GM23248 (cell line): Measurements from ENCODE around the gene STAB2. TPM values are rescaled to one million over a fixed set of nuclear protein-coding genes. Genes with fewer than 3 reads are reported as not detected.
"Not testable (repeated sequence)": the region's sequence is repeated elsewhere in the genome, so short reads cannot be mapped to it uniquely, and the experiment has no call there.

ENCODE experiments used
- DNase-seq: peaks from one replicate; pipeline ENCODE4 v3.0.0-alpha.2; 2015
- H2AFZ ChIP-seq: fragments of 200-600 bp; sonication (generic); 2 replicates; pipeline ENCODE4 v1.6.1; 2016; ENCODE audit warnings: antibody characterized with exemption
- H3F3A ChIP-seq: fragments of 200-600 bp; sonication (generic); 2 replicates; pipeline ENCODE4 v1.6.1; 2016; ENCODE audit warnings: mild to moderate bottlenecking, antibody characterized with exemption, mixed run types; ENCODE audit not compliant: insufficient read depth
- H3K27ac ChIP-seq: fragments of 200-600 bp; sonication (generic); 2 replicates; pipeline ENCODE4 v1.5.1; 2016; ENCODE audit warnings: mild to moderate bottlenecking
- H3K27me3 ChIP-seq: fragments of 200-600 bp; sonication (generic); replicated peaks from 2 replicates; pipeline ENCODE4 v1.6.1; 2016; ENCODE audit warnings: mild to moderate bottlenecking; ENCODE audit not compliant: insufficient read depth
- H3K36me3 ChIP-seq: fragments of 200-600 bp; sonication (generic); 2 replicates; pipeline ENCODE4 v1.6.1; 2016; ENCODE audit warnings: low read depth, mild to moderate bottlenecking
- H3K4me1 ChIP-seq: fragments of 200-600 bp; sonication (generic); 2 replicates; pipeline ENCODE4 v1.6.1; 2016; ENCODE audit warnings: mild to moderate bottlenecking; ENCODE audit not compliant: insufficient read depth
- H3K4me2 ChIP-seq: fragments of 200-600 bp; sonication (generic); one replicate; pipeline ENCODE4 v1.6.1; 2016; ENCODE audit warnings: mild to moderate bottlenecking; ENCODE audit not compliant: unreplicated experiment
- H3K4me3 ChIP-seq: fragments of 200-600 bp; sonication (generic); 2 replicates; pipeline ENCODE4 v1.5.1; 2016; ENCODE audit warnings: mild to moderate bottlenecking
- H3K79me2 ChIP-seq: fragments of 200-600 bp; sonication (generic); 2 replicates; pipeline ENCODE4 v1.6.1; 2016; ENCODE audit warnings: mild to moderate bottlenecking; ENCODE audit not compliant: insufficient read depth
- H3K9ac ChIP-seq: fragments of 200-600 bp; sonication (generic); 2 replicates; pipeline ENCODE4 v1.6.1; 2016; ENCODE audit warnings: mild to moderate bottlenecking
- H3K9me2 ChIP-seq: fragments of 200-600 bp; sonication (generic); 2 replicates; pipeline ENCODE4 v1.6.1; 2016; ENCODE audit warnings: mixed run types, mild to moderate bottlenecking, moderate library complexity; ENCODE audit not compliant: insufficient read depth
- H3K9me3 ChIP-seq: fragments of 200-600 bp; sonication (generic); one replicate; pipeline ENCODE4 v1.6.1; 2017; ENCODE audit warnings: low read depth
- H4K20me1 ChIP-seq: fragments of 200-600 bp; sonication (generic); 2 replicates; pipeline ENCODE4 v1.6.0; 2016; ENCODE audit not compliant: insufficient read depth
- EZH2 ChIP-seq: fragments of 200-600 bp; sonication (generic); IDR thresholded peaks from 2 replicates; pipeline ENCODE4 v1.6.1; 2018; ENCODE audit warnings: antibody characterized with exemption, mild to moderate bottlenecking; ENCODE audit not compliant: insufficient read depth, poor library complexity, severe bottlenecking
- EZH2phosphoT487 ChIP-seq: fragments of 200-600 bp; sonication (generic); IDR thresholded peaks from 2 replicates; pipeline ENCODE4 v1.6.1; 2018; ENCODE audit warnings: antibody characterized with exemption, moderate library complexity, mild to moderate bottlenecking, low read depth; ENCODE audit not compliant: insufficient read depth
- WGBS, 2 experiments: methylation state at CpG; one replicate each; pipeline ENCODE4 v1.1.6; 2015 to 2017; ENCODE audit warnings: low lambda C conversion rate in 2 of 2, low coverage in 1 of 2; ENCODE audit errors: missing lambda C conversion rate in 2 of 2; 5-methylcytosine and 5-hydroxymethylcytosine counted together
- in situ Hi-C: fragments of 300-500 bp; cut with MboI; formaldehyde crosslinking; loops from 2 replicates; pipeline ENCODE4 v1.15.0; 2020
- polyA plus RNA-seq: library from polyadenylated mRNA; unstranded; fragments of >200 nt; fragmentation: Nextera tagmentation; extraction: Ambion mirVana; gene quantifications from 2 replicates; pipeline ENCODE4 v1.2.1, GENCODE V29; 2016
- total RNA-seq: library from RNA; depleted of rRNA; stranded (reverse); fragments of >200 nt; shearing (Covaris generic); gene quantifications from 2 replicates; pipeline ENCODE4 v1.2.3, GENCODE V29; 2014

STAB2 gene
- total and polyA plus RNA-seq, 2 experiments from 2014 or later, result not detected

DNA sequence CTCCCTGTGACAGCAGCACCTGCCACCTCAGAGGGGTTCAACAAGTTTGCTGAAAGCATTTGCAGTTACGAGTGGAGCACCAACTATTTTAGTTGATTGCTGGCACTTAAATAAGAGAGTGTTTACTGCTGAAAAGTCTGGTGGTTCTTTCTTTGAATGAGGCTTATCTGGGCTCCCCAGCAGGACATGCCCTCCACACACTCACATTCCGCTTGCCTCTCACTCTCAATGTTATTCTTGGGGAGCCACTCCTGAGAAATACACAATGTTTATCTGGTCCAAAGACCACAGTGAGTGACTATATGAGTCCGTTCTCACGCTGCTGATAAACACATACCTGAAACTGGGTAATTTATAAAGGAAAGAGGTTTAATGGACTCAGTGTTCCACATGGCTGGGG lies 222.1 kb downstream of the STAB2 start:
- H4K20me1 ChIP-seq, result no peaks in the 10 kb centered on the region
- no peaks in the 10 kb centered on the region for H3K9me3 ChIP-seq
- 95 to 97% methylated on average over 4 of the region's 4 CpGs for WGBS, 2 experiments
- no peak overlapping the region for H3K9ac ChIP-seq
- H3K79me2 ChIP-seq, result peaks cover 6% of the 10 kb centered on the region; the same call in 1 of the 2 replicates
- H2AFZ ChIP-seq, result no peak overlapping the region
- no peak overlapping the region for H3K27ac ChIP-seq
- in situ Hi-C loops, result no loop called here
- no peaks in the 10 kb centered on the region for H3K9me2 ChIP-seq
- DNase-seq, result no peak
- no peak for TF ChIP-seq EZH2phosphoT487
- TF ChIP-seq EZH2, result no peak
- H3K36me3 ChIP-seq, result no peaks in the 10 kb centered on the region
- no peak overlapping the region for H3K4me2 ChIP-seq
- peaks cover 23% of the 10 kb centered on the region for H3K4me1 ChIP-seq
- peaks cover 22% of the 10 kb centered on the region for H3F3A ChIP-seq
- no peak overlapping the region for H3K4me3 ChIP-seq
- no peaks in the 10 kb centered on the region for H3K27me3 ChIP-seq

DNA sequence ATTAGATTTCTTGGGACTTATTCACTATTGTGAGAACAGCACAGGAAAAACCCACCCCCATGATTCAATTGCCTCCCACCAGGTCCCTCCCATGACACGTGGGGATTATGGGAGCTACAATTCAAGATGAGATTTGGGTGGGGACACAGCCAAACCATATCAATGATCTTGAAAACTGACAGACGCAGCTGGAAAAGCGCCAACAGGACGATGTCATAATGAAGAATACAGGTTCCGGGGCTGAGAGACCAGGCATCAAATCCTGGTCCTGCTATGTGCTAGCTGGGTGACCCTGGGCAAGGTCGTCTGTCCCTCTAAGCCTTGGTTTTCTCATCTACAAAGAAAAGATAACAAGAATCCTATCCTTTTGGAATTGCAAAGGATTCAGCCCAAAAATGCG lies 222.6 kb downstream of the STAB2 start:
- H3K36me3 ChIP-seq, DNase-seq, H3K9me2 ChIP-seq, H3K27me3 ChIP-seq, H3K9me3 ChIP-seq, H3K9ac ChIP-seq, H4K20me1 ChIP-seq, H2AFZ ChIP-seq, H3K79me2 ChIP-seq, H3K4me2 ChIP-seq, in situ Hi-C loops, H3K27ac ChIP-seq, H3K4me3 ChIP-seq: not testable (repeated sequence)
- Histone ChIP-seq H3K4me1 (peaks cover 18% of the 10 kb centered on the region), H3F3A (peaks cover 18% of the 10 kb centered on the region)
- 80 to 87% methylated on average over 7 of the region's 7 CpGs for WGBS, 2 experiments

GRCh38 chr12:103810111-103810510 lies 223.0 kb downstream of the STAB2 start:
- WGBS, 2 experiments, result 77% methylated on average over 5 of the region's 5 CpGs
- peaks cover 6% of the 10 kb centered on the region; the same call in 1 of the 2 replicates for H3K79me2 ChIP-seq

DNA sequence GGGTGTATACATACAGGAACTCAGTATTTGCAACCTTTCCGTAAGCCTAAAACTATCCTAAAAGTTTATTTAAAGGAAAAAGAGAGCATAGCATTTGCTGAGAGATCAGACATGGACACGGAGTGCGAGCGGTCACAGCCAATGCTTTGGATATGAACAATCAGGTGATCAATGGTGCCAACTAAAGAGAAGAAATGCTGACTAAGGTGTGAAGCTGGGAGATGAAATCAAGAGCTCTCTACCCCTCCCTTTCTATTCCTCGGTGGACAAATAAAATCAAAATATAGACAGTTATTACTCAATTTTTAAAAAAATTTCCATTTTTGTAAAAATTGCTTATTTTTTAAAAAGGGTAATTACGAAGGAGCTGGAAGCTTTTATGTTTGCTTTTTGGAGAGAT lies 224.7 kb downstream of the STAB2 start:
- DNase-seq, result no peak
- Histone ChIP-seq H2AFZ (no peak overlapping the region), H3K36me3 (no peaks in the 10 kb centered on the region), H3K4me3 (no peak overlapping the region), H3K4me2 (no peak overlapping the region), H3K27ac (no peak overlapping the region), H4K20me1 (no peaks in the 10 kb centered on the region), H3K9me2 (no peaks in the 10 kb centered on the region), H3K27me3 (no peaks in the 10 kb centered on the region), H3F3A (no peaks in the 10 kb centered on the region), H3K79me2 (peaks cover 20% of the 10 kb centered on the region; the same call in 1 of the 2 replicates), H3K9ac (no peak overlapping the region), H3K4me1 (no peaks in the 10 kb centered on the region), H3K9me3 (no peaks in the 10 kb centered on the region)
- in situ Hi-C loops, result no loop called here
- TF ChIP-seq EZH2phosphoT487 (no peak), EZH2 (no peak)
- 87 to 89% methylated on average over 6 of the region's 6 CpGs for WGBS, 2 experiments

More at GRCh38 chr12:103810111-103810510, 223.0 kb downstream of the STAB2 start:
- in situ Hi-C loops, result no loop called here
- Histone ChIP-seq H3F3A (peaks cover 15% of the 10 kb centered on the region), H3K4me3 (no peak overlapping the region), H3K9me2 (no peaks in the 10 kb centered on the region), H4K20me1 (no peaks in the 10 kb centered on the region), H3K36me3 (no peaks in the 10 kb centered on the region), H3K4me2 (no peak overlapping the region), H2AFZ (no peak overlapping the region), H3K9ac (no peak overlapping the region), H3K27me3 (no peaks in the 10 kb centered on the region), H3K9me3 (no peaks in the 10 kb centered on the region), H3K27ac (no peak overlapping the region), H3K4me1 (peaks cover 13% of the 10 kb centered on the region)
- no peak for DNase-seq
- TF ChIP-seq EZH2 (no peak), EZH2phosphoT487 (no peak)

- Histone ChIP-seq H4K20me1 (no peaks in the 10 kb centered on the region), H3K79me2 (peaks cover 26% of the 10 kb centered on the region; the same call in 1 of the 2 replicates), H3K9me2 (no peaks in the 10 kb centered on the region), H3K27ac (no peak overlapping the region), H3K9me3 (no peaks in the 10 kb centered on the region), H3K27me3 (no peaks in the 10 kb centered on the region), H3K36me3 (no peaks in the 10 kb centered on the region), H3F3A (no peaks in the 10 kb centered on the region), H3K4me1 (no peaks in the 10 kb centered on the region), H3K9ac (no peak overlapping the region), H2AFZ (no peak overlapping the region), H3K4me3 (no peak overlapping the region), H3K4me2 (no peak overlapping the region)
- in situ Hi-C loops, result no loop called here
- no peak for DNase-seq
- WGBS, 2 experiments, result 95 to 100% methylated on average over 1 of the region's 1 CpG
- TF ChIP-seq EZH2 (no peak), EZH2phosphoT487 (no peak)
Observed at GRCh38 chr12:103812789-103813188, 225.7 kb downstream of the STAB2 start.
